ENCODE results near the gene SCN9A. TPM values are rescaled to one million over a fixed set of nuclear protein-coding genes. Genes with fewer than 3 reads are reported as not detected.

SCN9A gene
- total and polyA plus RNA-seq, 2 of the 8 experiments (the other 6 are each of a cell fraction or from before 2014, with no cell fraction given) = 1.6 to 6.2 TPM

GRCh38 chr2:166163775-166164174, 212.0 kb downstream of the SCN9A start:
- Histone ChIP-seq H3K27me3 (replicated peaks in 1 of 4; ENCODE audit: control insufficient read depth in 3 of 4, extremely low read depth in 1 of 4, insufficient read depth in 3 of 4, low read length in 3 of 4) (no peaks in the 10 kb centered on the region), H2AFZ (ENCODE audit: low read length) (no peak overlapping the region), H3K79me2 (ENCODE audit: control insufficient read depth in 1 of 2, insufficient read depth in 2 of 2, low read length in 2 of 2) (no peaks in the 10 kb centered on the region), H2AK5ac (ENCODE audit: low read depth, low read length) (no peak overlapping the region), H4K8ac (ENCODE audit: extremely low read depth, insufficient read depth, low read length) (no peak overlapping the region), H3K4me3 (ENCODE audit: extremely low read depth in 1 of 4, insufficient read depth in 2 of 4, low read depth in 3 of 4, low read length in 4 of 4) (no peak overlapping the region), H2BK12ac (ENCODE audit: low read depth, low read length) (no peak overlapping the region), H3K79me1 (ENCODE audit: low read depth, low read length) (no peaks in the 10 kb centered on the region), H3K36me3 (ENCODE audit: control insufficient read depth in 2 of 4, insufficient read depth in 4 of 4, low read length in 3 of 4) (no peaks in the 10 kb centered on the region), H3K56ac (replicated peaks; ENCODE audit: insufficient read length, low read depth, low read length) (no peak overlapping the region), H4K5ac (ENCODE audit: insufficient read length, low read depth, low read length) (no peak overlapping the region), H3K4ac (replicated peaks; ENCODE audit: insufficient read length, low read depth, low read length) (no peak overlapping the region), H3K4me2 (ENCODE audit: insufficient read depth in 1 of 2, low read depth in 2 of 2, low read length in 2 of 2) (no peak overlapping the region), H2BK15ac (ENCODE audit: low read length) (no peak overlapping the region), H2BK5ac (ENCODE audit: low read depth, low read length) (no peak overlapping the region), H4K20me1 (replicated peaks in 1 of 2; ENCODE audit: control insufficient read depth in 1 of 2, insufficient read depth in 2 of 2, low read length in 2 of 2) (no peaks in the 10 kb centered on the region), H3K9me3 (ENCODE audit: insufficient read depth in 2 of 2, low read depth in 1 of 2, low read length in 1 of 2) (no peaks in the 10 kb centered on the region), H3K27ac (ENCODE audit: low read depth, low read length) (no peak overlapping the region), H3K23ac (ENCODE audit: insufficient read length) (no peak overlapping the region), H3K9ac (replicated peaks in 1 of 4; ENCODE audit: extremely low read depth in 1 of 4, low read depth in 3 of 4, low read length in 3 of 4) (no peak overlapping the region), H3K18ac (ENCODE audit: extremely low read depth, low read length) (no peak overlapping the region), H3K23me2 (ENCODE audit: low read depth, low read length) (no peaks in the 10 kb centered on the region), H4K91ac (replicated peaks; ENCODE audit: insufficient read length, low read length) (no peak overlapping the region), H2BK20ac (ENCODE audit: low read length) (no peak overlapping the region), H3K14ac (ENCODE audit: insufficient read length) (no peak overlapping the region), H3K4me1 (replicated peaks in 1 of 4; ENCODE audit: control insufficient read depth in 3 of 4, insufficient read depth in 4 of 4, low read length in 3 of 4) (no peaks in the 10 kb centered on the region), H2BK120ac (replicated peaks; ENCODE audit: low read depth, low read length) (no peak overlapping the region)
- ChIA-PET POLR2A (ENCODE audit: partially characterized antibody) (no interaction called here), CTCF (ENCODE audit: partially characterized antibody) (interaction anchor here (1.0 kb wide), 1 partner anchor 17 kb away, joined by 3 read pairs; no protein-coding TSS in a partner anchor)
- TF ChIP-seq SP1 (IDR thresholded peaks at IDR 0.05; ENCODE audit: low read depth, low read length) (no peak), EP300 (IDR thresholded peaks at IDR 0.05; ENCODE audit: borderline replicate concordance in 1 of 2, low read depth in 2 of 2, low read length in 2 of 2) (no peak), CBX5 (IDR thresholded peaks at IDR 0.05; ENCODE audit: low read depth, low read length) (no peak), TBP (IDR thresholded peaks at IDR 0.05; ENCODE audit: low read depth, low read length) (no peak), SIX5 (IDR thresholded peaks at IDR 0.05; ENCODE audit: low read depth, low read length) (no peak), CHD2 (IDR thresholded peaks at IDR 0.05; ENCODE audit: low read length) (no peak), NANOG (IDR thresholded peaks at IDR 0.05; ENCODE audit: insufficient read depth, low read depth, low read length, poor library complexity, severe bottlenecking) (no peak), MAX (IDR thresholded peaks at IDR 0.05) (no peak), CEBPB (IDR thresholded peaks at IDR 0.05; ENCODE audit: low read depth, low read length) (no peak), KDM1A (IDR thresholded peaks at IDR 0.05; ENCODE audit: borderline replicate concordance, low read length) (no peak), JUN (IDR thresholded peaks at IDR 0.05; ENCODE audit: low read depth, low read length) (no peak), CTBP2 (IDR thresholded peaks at IDR 0.05; ENCODE audit: borderline replicate concordance, insufficient read depth, insufficient read length, low read length) (no peak), EGR1 (IDR thresholded peaks at IDR 0.05; ENCODE audit: borderline replicate concordance, low read depth, low read length) (no peak)
- no peak for DNase-seq (ENCODE audit: low read depth in 1 of 2, low spot score in 2 of 2)
- WGBS, 2 experiments (ENCODE audit: extremely low coverage in 1 of 2, insufficient coverage in 1 of 2, insufficient read length in 1 of 2, insufficient replicate concordance in 2 of 2, low coverage in 1 of 2, low lambda C conversion rate in 2 of 2, missing lambda C conversion rate in 1 of 2) = 68% methylated on average over 2 of the region's 2 CpGs; no CpG with 5 or more reads in 1 of the 2 experiments
- FAIRE-seq = no peak

Data from H1 (cell line).